ENCODE measurements around the gene LARGE1.

DNA sequence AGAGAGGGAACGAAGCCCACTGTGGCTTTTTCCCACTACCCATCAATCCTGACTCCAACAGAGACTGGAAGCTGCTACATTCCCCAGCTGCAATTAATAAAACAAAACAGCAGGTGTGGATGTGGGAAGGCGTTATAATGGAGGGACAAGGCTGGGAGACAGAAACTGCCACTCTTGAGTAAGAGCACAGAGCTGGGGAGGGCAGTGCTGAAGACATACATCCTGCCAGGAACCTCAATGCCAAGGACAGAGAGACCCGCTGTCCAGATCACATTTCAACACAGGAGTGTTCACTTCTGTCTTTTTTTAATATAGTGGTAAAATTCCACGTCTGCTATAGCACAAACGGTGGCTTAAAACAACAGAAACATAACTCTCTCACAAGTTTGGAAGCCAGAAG, 94.5 kb downstream of the LARGE1 start:
- TF ChIP-seq POLR2A (IDR thresholded peaks at IDR 0.05; ENCODE audit: low read depth, low read length) (no peak), CTCF (conservative IDR thresholded peaks at IDR 0.05; ENCODE audit: low read depth, low read length) (no peak), MAFK (IDR thresholded peaks at IDR 0.05; ENCODE audit: low read depth, low read length) (no peak), RAD21 (IDR thresholded peaks at IDR 0.05; ENCODE audit: low read length) (no peak), MXI1 (IDR thresholded peaks at IDR 0.05; ENCODE audit: borderline replicate concordance, low read depth, low read length) (no peak), CHD1 (IDR thresholded peaks at IDR 0.05; ENCODE audit: low read depth, low read length) (no peak), SMC3 (IDR thresholded peaks at IDR 0.05; ENCODE audit: low read depth, low read length) (no peak), RFX5 (IDR thresholded peaks at IDR 0.05; ENCODE audit: low read depth, low read length) (no peak), BHLHE40 (IDR thresholded peaks at IDR 0.05; ENCODE audit: low read depth, low read length) (no peak), NFE2L2 (IDR thresholded peaks at IDR 0.05; ENCODE audit: low read depth, low read length) (no peak)
- TF ChIP-seq, protein P1, sequence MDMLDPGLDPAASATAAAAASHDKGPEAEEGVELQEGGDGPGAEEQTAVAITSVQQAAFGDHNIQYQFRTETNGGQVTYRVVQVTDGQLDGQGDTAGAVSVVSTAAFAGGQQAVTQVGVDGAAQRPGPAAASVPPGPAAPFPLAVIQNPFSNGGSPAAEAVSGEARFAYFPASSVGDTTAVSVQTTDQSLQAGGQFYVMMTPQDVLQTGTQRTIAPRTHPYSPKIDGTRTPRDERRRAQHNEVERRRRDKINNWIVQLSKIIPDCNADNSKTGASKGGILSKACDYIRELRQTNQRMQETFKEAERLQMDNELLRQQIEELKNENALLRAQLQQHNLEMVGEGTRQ (IDR thresholded peaks at IDR 0.05; ENCODE audit: low read depth, low read length) = no peak
- TF ChIP-seq, protein P2, sequence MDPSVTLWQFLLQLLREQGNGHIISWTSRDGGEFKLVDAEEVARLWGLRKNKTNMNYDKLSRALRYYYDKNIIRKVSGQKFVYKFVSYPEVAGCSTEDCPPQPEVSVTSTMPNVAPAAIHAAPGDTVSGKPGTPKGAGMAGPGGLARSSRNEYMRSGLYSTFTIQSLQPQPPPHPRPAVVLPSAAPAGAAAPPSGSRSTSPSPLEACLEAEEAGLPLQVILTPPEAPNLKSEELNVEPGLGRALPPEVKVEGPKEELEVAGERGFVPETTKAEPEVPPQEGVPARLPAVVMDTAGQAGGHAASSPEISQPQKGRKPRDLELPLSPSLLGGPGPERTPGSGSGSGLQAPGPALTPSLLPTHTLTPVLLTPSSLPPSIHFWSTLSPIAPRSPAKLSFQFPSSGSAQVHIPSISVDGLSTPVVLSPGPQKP (IDR thresholded peaks at IDR 0.05; ENCODE audit: borderline replicate concordance, low read depth, low read length) = no peak

Data from IMR-90 (cell line).